H9 (cell line): ENCODE measurements around the gene RNASEH2B. TPM values are rescaled to one million over a fixed set of nuclear protein-coding genes. Genes with fewer than 3 reads are reported as not detected.

ENCODE experiments used
- DNase-seq: peaks from one replicate; pipeline ENCODE4 v3.0.0-alpha.2; 2017
- H2AFZ ChIP-seq: one replicate; pipeline ENCODE4 v1.6.1; 2013; ENCODE audit warnings: mild to moderate bottlenecking, low read length, control low read depth, moderate library complexity
- H2AK5ac ChIP-seq: 2 replicates; pipeline ENCODE4 v1.6.1; 2013; ENCODE audit warnings: low read length, control low read depth, mixed read lengths; ENCODE audit not compliant: insufficient read length
- H2BK120ac ChIP-seq: one replicate; pipeline ENCODE4 v1.6.1; 2013; ENCODE audit warnings: low read depth, mild to moderate bottlenecking, low read length, control low read depth, inconsistent platforms; ENCODE audit not compliant: poor library complexity, severe bottlenecking
- H2BK12ac ChIP-seq: 2 replicates; pipeline ENCODE4 v1.6.1; 2013; ENCODE audit warnings: low read length, control low read depth, mixed read lengths, low read depth; ENCODE audit not compliant: insufficient read length
- H2BK15ac ChIP-seq: 2 replicates; pipeline ENCODE4 v1.6.1; 2013; ENCODE audit warnings: low read depth, low read length, control low read depth
- H2BK20ac ChIP-seq: one replicate; pipeline ENCODE4 v1.6.1; 2013; ENCODE audit warnings: low read depth, mild to moderate bottlenecking, low read length, control low read depth, inconsistent platforms; ENCODE audit not compliant: poor library complexity, severe bottlenecking
- H2BK5ac ChIP-seq: 2 replicates; pipeline ENCODE4 v1.6.1; 2013; ENCODE audit warnings: low read length, control low read depth, mixed read lengths; ENCODE audit not compliant: insufficient read length
- H3K14ac ChIP-seq: 2 replicates; pipeline ENCODE4 v1.6.1; 2013; ENCODE audit warnings: low read length, control low read depth; ENCODE audit not compliant: insufficient read depth
- H3K18ac ChIP-seq: 2 replicates; pipeline ENCODE4 v1.6.1; 2013; ENCODE audit warnings: low read depth, mild to moderate bottlenecking, mixed read lengths, low read length, control low read depth; ENCODE audit not compliant: insufficient read length
- H3K23ac ChIP-seq: 2 replicates; pipeline ENCODE4 v1.6.1; 2013; ENCODE audit warnings: low read length, control low read depth, mixed read lengths, low read depth; ENCODE audit not compliant: insufficient read length
- H3K23me2 ChIP-seq: 2 replicates; pipeline ENCODE4 v1.6.1; 2013; ENCODE audit warnings: low read depth, mild to moderate bottlenecking, mixed read lengths, low read length, control low read depth; ENCODE audit not compliant: insufficient read length, poor library complexity, severe bottlenecking
- H3K27ac ChIP-seq: 2 replicates; pipeline ENCODE4 v1.5.1; 2013; ENCODE audit warnings: low read length, control low read depth, mixed read lengths, low read depth; ENCODE audit not compliant: insufficient read length
- H3K27me3 ChIP-seq: 2 replicates; pipeline ENCODE4 v1.6.1; 2013; ENCODE audit warnings: low read length, control low read depth, inconsistent platforms; ENCODE audit not compliant: insufficient read depth
- H3K4ac ChIP-seq: 2 replicates; pipeline ENCODE4 v1.6.1; 2013; ENCODE audit warnings: low read depth, mild to moderate bottlenecking, control low read depth, inconsistent platforms, low read length, moderate library complexity
- H3K4me1 ChIP-seq: 2 replicates; pipeline ENCODE4 v1.6.1; 2013; ENCODE audit warnings: low read length, control low read depth, inconsistent platforms; ENCODE audit not compliant: insufficient read depth
- H3K4me2 ChIP-seq: 2 replicates; pipeline ENCODE4 v1.6.1; 2013; ENCODE audit warnings: low read length, control low read depth, mixed read lengths; ENCODE audit not compliant: insufficient read length, insufficient read depth
- H3K56ac ChIP-seq: 2 replicates; pipeline ENCODE4 v1.6.1; 2013; ENCODE audit warnings: low read depth, mild to moderate bottlenecking, mixed read lengths, low read length, control low read depth; ENCODE audit not compliant: insufficient read length
- H3K79me1 ChIP-seq: 2 replicates; pipeline ENCODE4 v1.6.1; 2013; ENCODE audit warnings: low read depth, mild to moderate bottlenecking, moderate library complexity, low read length, control low read depth, inconsistent platforms; ENCODE audit not compliant: insufficient read depth, poor library complexity, severe bottlenecking
- H3K79me2 ChIP-seq: 2 replicates; pipeline ENCODE4 v1.6.1; 2013; ENCODE audit warnings: low read length, control low read depth, inconsistent platforms; ENCODE audit not compliant: insufficient read depth
- H3K9ac ChIP-seq: 2 replicates; pipeline ENCODE4 v1.6.1; 2013; ENCODE audit warnings: low read length, control low read depth, mixed read lengths; ENCODE audit not compliant: insufficient read length; ENCODE audit errors: extremely low read depth
- H3K9me3 ChIP-seq: one replicate; pipeline ENCODE4 v1.6.1; 2013; ENCODE audit warnings: low read depth, low read length, inconsistent platforms; ENCODE audit not compliant: control insufficient read depth
- H3T11ph ChIP-seq: one replicate; pipeline ENCODE4 v1.6.1; 2013; ENCODE audit warnings: mild to moderate bottlenecking, low read length, control low read depth, inconsistent platforms
- H4K20me1 ChIP-seq: one replicate; pipeline ENCODE4 v1.6.1; 2013; ENCODE audit not compliant: control insufficient read depth, insufficient read length, insufficient read depth
- H4K5ac ChIP-seq: 2 replicates; pipeline ENCODE4 v1.6.1; 2013; ENCODE audit warnings: low read depth, mild to moderate bottlenecking, mixed read lengths, low read length, control low read depth; ENCODE audit not compliant: insufficient read length
- H4K8ac ChIP-seq: replicated peaks from 2 replicates; pipeline ENCODE4 v1.6.1; 2013; ENCODE audit warnings: low read length, control low read depth, mixed read lengths, low read depth; ENCODE audit not compliant: insufficient read length
- H4K91ac ChIP-seq: 2 replicates; pipeline ENCODE4 v1.6.1; 2013; ENCODE audit warnings: low read depth, mild to moderate bottlenecking, moderate library complexity, mixed read lengths, low read length, control low read depth; ENCODE audit not compliant: insufficient read length
- H3K27ac Mint-ChIP-seq, 3 experiments: 2 replicates in 2 of 3; 3 replicates in 1 of 3; pipeline ENCODE4 v1.8.0; 2020 to 2021; ENCODE audit warnings: mixed read lengths in 3 of 3, mild to moderate bottlenecking in 1 of 3, moderate library complexity in 1 of 3
- H3K27me3 Mint-ChIP-seq: 2 replicates; pipeline ENCODE4 v1.8.0; 2021; ENCODE audit warnings: low read depth, mild to moderate bottlenecking, moderate library complexity, mixed read lengths
- H3K36me3 Mint-ChIP-seq, 3 experiments: 2 replicates in 2 of 3; 3 replicates in 1 of 3; pipeline ENCODE4 v1.8.0; 2020 to 2021; ENCODE audit warnings: low read depth in 3 of 3, mixed read lengths in 3 of 3; ENCODE audit not compliant: insufficient read depth in 1 of 3
- H3K4me1 Mint-ChIP-seq, 2 experiments: 2 replicates each; pipeline ENCODE4 v1.8.0; 2020; ENCODE audit warnings: mixed read lengths in 2 of 2
- H3K4me3 Mint-ChIP-seq, 2 experiments: 2 replicates in 1 of 2; 3 replicates in 1 of 2; pipeline ENCODE4 v1.8.0; 2020 to 2021; ENCODE audit warnings: mild to moderate bottlenecking in 2 of 2, mixed read lengths in 2 of 2, moderate library complexity in 1 of 2
- H3K9me3 Mint-ChIP-seq, 2 experiments: 2 replicates in 1 of 2; 3 replicates in 1 of 2; pipeline ENCODE4 v1.8.0; 2020; ENCODE audit warnings: mild to moderate bottlenecking in 2 of 2, mixed read lengths in 2 of 2, moderate library complexity in 1 of 2
- WGBS: extraction: QIAGEN DNeasy Blood & Tissue Kit; methylation state at CpG from one replicate; pipeline ENCODE4 v1.1.7; 2013; ENCODE audit warnings: missing lambda C conversion rate, low lambda C conversion rate, mixed read lengths; ENCODE audit not compliant: insufficient read length; ENCODE audit errors: extremely low coverage; 5-methylcytosine and 5-hydroxymethylcytosine counted together
- total RNA-seq: library from RNA; stranded (reverse); gene quantifications from 2 replicates; pipeline ENCODE4 v1.2.1, GENCODE V29; 2021
- TF ChIP-seq, protein P1 (sequence below): fragments of 200-600 bp; sonication (generic); conservative IDR thresholded peaks from 3 replicates; pipeline ENCODE4 v1.8.0; 2021; ENCODE audit warnings: antibody characterized with exemption, mild to moderate bottlenecking

RNASEH2B gene
- total RNA-seq, 1 experiment from 2014 or later: 53.9 TPM

GRCh38 chr13:50941146-50941545 lies 31.6 kb downstream of the RNASEH2B start:
- no peak overlapping the region for H2AK5ac ChIP-seq
- H4K8ac ChIP-seq: no peak overlapping the region
- no peaks in the 10 kb centered on the region for H3K27me3 ChIP-seq
- H3K4me1 Mint-ChIP-seq: peaks cover 0 to 7% of the 10 kb centered on the region in 2 experiments; a peak in 2 of 4 replicates
- no peak overlapping the region for H3K4me3 Mint-ChIP-seq
- no peak overlapping the region for H3K4me2 ChIP-seq
- H3K23me2 ChIP-seq: no peaks in the 10 kb centered on the region
- no peak overlapping the region for H2BK5ac ChIP-seq
- no peak overlapping the region for H3K4ac ChIP-seq
- H2AFZ ChIP-seq: no peak overlapping the region
- H3K9me3 ChIP-seq: no peaks in the 10 kb centered on the region
- no peak overlapping the region for H3K27ac Mint-ChIP-seq
- H3K27ac ChIP-seq: no peak overlapping the region
- no peak overlapping the region for H4K91ac ChIP-seq
- no peak overlapping the region for H3K9ac ChIP-seq
- DNase-seq: no peak
- no peak overlapping the region for H2BK15ac ChIP-seq
- no peak overlapping the region for H3K56ac ChIP-seq
- no peak overlapping the region for H3K18ac ChIP-seq
- H3K4me1 ChIP-seq: no peaks in the 10 kb centered on the region; the same call in 1 of the 2 replicates
- peaks cover 8 to 11% of the 10 kb centered on the region in 2 experiments; a peak in 3 of 5 replicates for H3K9me3 Mint-ChIP-seq
- no peak overlapping the region for H2BK12ac ChIP-seq
- no peaks in the 10 kb centered on the region for H3K79me2 ChIP-seq
- WGBS: no CpG with 5 or more reads among the region's 2 CpGs
- peaks cover 17 to 31% (median 23%) of the 10 kb centered on the region in 3 experiments; a peak in 6 of 7 replicates for H3K36me3 Mint-ChIP-seq
- no peak overlapping the region for H4K5ac ChIP-seq
- TF ChIP-seq, protein P1, sequence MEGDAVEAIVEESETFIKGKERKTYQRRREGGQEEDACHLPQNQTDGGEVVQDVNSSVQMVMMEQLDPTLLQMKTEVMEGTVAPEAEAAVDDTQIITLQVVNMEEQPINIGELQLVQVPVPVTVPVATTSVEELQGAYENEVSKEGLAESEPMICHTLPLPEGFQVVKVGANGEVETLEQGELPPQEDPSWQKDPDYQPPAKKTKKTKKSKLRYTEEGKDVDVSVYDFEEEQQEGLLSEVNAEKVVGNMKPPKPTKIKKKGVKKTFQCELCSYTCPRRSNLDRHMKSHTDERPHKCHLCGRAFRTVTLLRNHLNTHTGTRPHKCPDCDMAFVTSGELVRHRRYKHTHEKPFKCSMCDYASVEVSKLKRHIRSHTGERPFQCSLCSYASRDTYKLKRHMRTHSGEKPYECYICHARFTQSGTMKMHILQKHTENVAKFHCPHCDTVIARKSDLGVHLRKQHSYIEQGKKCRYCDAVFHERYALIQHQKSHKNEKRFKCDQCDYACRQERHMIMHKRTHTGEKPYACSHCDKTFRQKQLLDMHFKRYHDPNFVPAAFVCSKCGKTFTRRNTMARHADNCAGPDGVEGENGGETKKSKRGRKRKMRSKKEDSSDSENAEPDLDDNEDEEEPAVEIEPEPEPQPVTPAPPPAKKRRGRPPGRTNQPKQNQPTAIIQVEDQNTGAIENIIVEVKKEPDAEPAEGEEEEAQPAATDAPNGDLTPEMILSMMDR: no peak
- H3K27me3 Mint-ChIP-seq: peaks cover 2% of the 10 kb centered on the region; the same call in 1 of the 2 replicates
- no peak overlapping the region for H3K23ac ChIP-seq
- H4K20me1 ChIP-seq: no peaks in the 10 kb centered on the region
- no peak overlapping the region for H3T11ph ChIP-seq
- H3K79me1 ChIP-seq: no peaks in the 10 kb centered on the region
- H2BK120ac ChIP-seq: no peak overlapping the region
- H2BK20ac ChIP-seq: no peak overlapping the region
- H3K14ac ChIP-seq: no peak overlapping the region
